NCI-H226 (cell line): ENCODE measurements around the gene GPR34.
"Not testable (repeated sequence)": the region's sequence is repeated elsewhere in the genome, so short reads cannot be mapped to it uniquely, and the experiment has no call there.

ENCODE experiments used
- DNase-seq: peaks from one replicate; pipeline ENCODE4 v3.0.0-alpha.2; 2015

Gene GPR34

GRCh38 chrX:41695426-41695825 is 6.7 kb downstream of the GPR34 start:
- no peak for DNase-seq

GRCh38 chrX:41703574-41704029 is 14.8 kb downstream of the GPR34 start:
- no peak for DNase-seq

GRCh38 chrX:41705042-41705441 is 16.3 kb downstream of the GPR34 start:
- no peak for DNase-seq

GRCh38 chrX:41705680-41706374 is 17.1 kb downstream of the GPR34 start:
- no peak for DNase-seq

- no peak for DNase-seq
Observed at GRCh38 chrX:41707218-41707617, 18.4 kb downstream of the GPR34 start.

GRCh38 chrX:41708486-41708885 is 19.7 kb downstream of the GPR34 start:
- no peak for DNase-seq

GRCh38 chrX:41711021-41711667 is 22.4 kb downstream of the GPR34 start:
- DNase-seq = no peak

GRCh38 chrX:41716222-41716621 is 27.4 kb downstream of the GPR34 start:
- DNase-seq = no peak

- DNase-seq = no peak
Observed at GRCh38 chrX:41716767-41717473, 28.1 kb downstream of the GPR34 start.

GRCh38 chrX:41718481-41719235 is 29.9 kb downstream of the GPR34 start:
- DNase-seq = peak; percentile 74

- DNase-seq = not testable (repeated sequence)
Observed at GRCh38 chrX:41719610-41720009, 30.8 kb downstream of the GPR34 start.

GRCh38 chrX:41720125-41720779 is 31.5 kb downstream of the GPR34 start:
- DNase-seq = no peak

GRCh38 chrX:41721590-41721989 is 32.8 kb downstream of the GPR34 start:
- DNase-seq = no peak

GRCh38 chrX:41722214-41722613 is 33.4 kb downstream of the GPR34 start:
- DNase-seq = no peak

GRCh38 chrX:41722816-41723618 is 34.2 kb downstream of the GPR34 start:
- DNase-seq = no peak

GRCh38 chrX:41723826-41724225 is 35.1 kb downstream of the GPR34 start, which contains the start of gene GPR82:
GPR82 (plus strand) TSS chrX:41724181; CDS start chrX:41727027, 2,846 bp downstream.
- DNase-seq = no peak

GRCh38 chrX:41728125-41728524 is 39.4 kb downstream of the GPR34 start:
- no peak for DNase-seq

GRCh38 chrX:41730081-41730480 is 41.3 kb downstream of the GPR34 start:
- no peak for DNase-seq

- DNase-seq = no peak
Observed at GRCh38 chrX:41732260-41732659, 43.5 kb downstream of the GPR34 start.

GRCh38 chrX:41733939-41734338 is 45.2 kb downstream of the GPR34 start:
- DNase-seq = no peak

- DNase-seq = no peak
Observed at GRCh38 chrX:41734530-41734929, 45.8 kb downstream of the GPR34 start.

- no peak for DNase-seq
Observed at GRCh38 chrX:41737065-41737464, 48.3 kb downstream of the GPR34 start.
